Mesendoderm (in vitro differentiated cells): ENCODE data around the gene WLS.

ENCODE experiments used
- DNase-seq: peaks from one replicate; pipeline ENCODE4 v3.0.0; 2013
- H2AK5ac ChIP-seq: 2 replicates; pipeline ENCODE4 v1.6.1; 2013; ENCODE audit warnings: low read length, inconsistent platforms
- H2BK120ac ChIP-seq: 2 replicates; pipeline ENCODE4 v1.6.1; 2013; ENCODE audit warnings: low read depth, mild to moderate bottlenecking, low read length, moderate library complexity, mixed read lengths
- H2BK15ac ChIP-seq: replicated peaks from 2 replicates; pipeline ENCODE4 v1.6.1; 2013; ENCODE audit warnings: low read depth, mild to moderate bottlenecking, moderate library complexity
- H2BK5ac ChIP-seq: 2 replicates; pipeline ENCODE4 v1.6.1; 2013; ENCODE audit warnings: low read length, inconsistent platforms
- H3K18ac ChIP-seq: 2 replicates; pipeline ENCODE4 v1.6.1; 2013; ENCODE audit warnings: mild to moderate bottlenecking, low read length, mixed read lengths
- H3K23ac ChIP-seq: one replicate; pipeline ENCODE4 v1.6.1; 2013; ENCODE audit warnings: low read length
- H3K27ac ChIP-seq: 2 replicates; pipeline ENCODE4 v1.5.1; 2013; ENCODE audit warnings: low read depth, mild to moderate bottlenecking, inconsistent platforms, low read length, moderate library complexity
- H3K27me3 ChIP-seq: 2 replicates; pipeline ENCODE4 v1.6.1; 2013; ENCODE audit warnings: low read length, control low read depth, mild to moderate bottlenecking, inconsistent platforms; ENCODE audit not compliant: insufficient read depth, poor library complexity
- H3K36me3 ChIP-seq: 2 replicates; pipeline ENCODE4 v1.6.1; 2013; ENCODE audit warnings: low read length, inconsistent platforms; ENCODE audit not compliant: control insufficient read depth, insufficient read depth
- H3K4ac ChIP-seq: one replicate; pipeline ENCODE4 v1.6.1; 2013; ENCODE audit warnings: low read depth, mild to moderate bottlenecking, low read length, moderate library complexity
- H3K4me1 ChIP-seq: 2 replicates; pipeline ENCODE4 v1.6.1; 2013; ENCODE audit warnings: low read depth, low read length, inconsistent platforms; ENCODE audit not compliant: control insufficient read depth
- H3K4me2 ChIP-seq: 2 replicates; pipeline ENCODE4 v1.6.1; 2013; ENCODE audit warnings: low read length
- H3K4me3 ChIP-seq: 2 replicates; pipeline ENCODE4 v1.5.1; 2013; ENCODE audit warnings: mild to moderate bottlenecking, low read length
- H3K56ac ChIP-seq: one replicate; pipeline ENCODE4 v1.6.1; 2013; ENCODE audit warnings: low read length
- H3K79me1 ChIP-seq: 2 replicates; pipeline ENCODE4 v1.6.1; 2013; ENCODE audit warnings: low read length, inconsistent platforms
- H3K79me2 ChIP-seq: 2 replicates; pipeline ENCODE4 v1.6.1; 2013; ENCODE audit warnings: mild to moderate bottlenecking, low read length; ENCODE audit not compliant: control insufficient read depth, insufficient read depth
- H3K9ac ChIP-seq: 2 replicates; pipeline ENCODE4 v1.6.1; 2013; ENCODE audit warnings: low read length, inconsistent platforms
- H4K5ac ChIP-seq: one replicate; pipeline ENCODE4 v1.6.1; 2013; ENCODE audit warnings: low read length
- H4K8ac ChIP-seq: one replicate; pipeline ENCODE4 v1.6.1; 2013; ENCODE audit warnings: low read depth, mild to moderate bottlenecking, control low read depth, low read length, moderate library complexity
- WGBS: extraction: QIAGEN DNeasy Blood & Tissue Kit; methylation state at CpG from one replicate; pipeline ENCODE4 v1.1.7; 2013; ENCODE audit warnings: low lambda C conversion rate, missing lambda C conversion rate; ENCODE audit not compliant: insufficient coverage; ENCODE audit errors: extremely low coverage; 5-methylcytosine and 5-hydroxymethylcytosine counted together

Gene WLS

DNA sequence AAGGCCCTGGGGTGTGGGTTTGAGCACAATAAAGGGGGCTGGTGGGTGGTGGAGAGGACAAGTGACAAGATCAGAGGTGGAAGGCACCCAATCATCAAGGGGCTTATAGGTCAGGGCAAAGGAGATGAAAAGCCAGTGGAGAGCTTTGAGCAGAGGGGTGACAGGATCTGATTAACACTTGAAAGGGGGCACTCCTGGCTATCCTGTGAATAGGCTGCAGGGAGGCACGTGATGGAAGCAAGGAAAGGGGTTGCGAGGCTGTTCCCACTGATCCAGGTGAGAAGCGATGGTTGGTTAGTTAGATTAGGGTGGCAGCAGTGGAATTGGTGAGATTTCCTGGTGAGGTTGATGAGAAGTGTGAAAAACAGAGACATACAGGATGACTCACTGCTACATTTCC lies 80.6 kb downstream of the WLS start:
- H3K4me3 ChIP-seq, result no peak overlapping the region
- H3K18ac ChIP-seq, result no peak overlapping the region
- no peak overlapping the region for H3K4ac ChIP-seq
- no peaks in the 10 kb centered on the region for H3K79me1 ChIP-seq
- no peak overlapping the region for H3K56ac ChIP-seq
- H2BK120ac ChIP-seq, result no peak overlapping the region
- no CpG with 5 or more reads among the region's 3 CpGs for WGBS
- H3K4me2 ChIP-seq, result no peak overlapping the region
- peaks cover 8% of the 10 kb centered on the region for H3K36me3 ChIP-seq
- H3K27me3 ChIP-seq, result no peaks in the 10 kb centered on the region
- H3K9ac ChIP-seq, result no peak overlapping the region
- H3K27ac ChIP-seq, result no peak overlapping the region
- no peak overlapping the region for H2AK5ac ChIP-seq
- H3K23ac ChIP-seq, result no peak overlapping the region
- no peak overlapping the region for H2BK5ac ChIP-seq
- H4K5ac ChIP-seq, result no peak overlapping the region
- no peak for DNase-seq
- H3K4me1 ChIP-seq, result no peaks in the 10 kb centered on the region
- H3K79me2 ChIP-seq, result no peaks in the 10 kb centered on the region
- no peak overlapping the region for H4K8ac ChIP-seq
- H2BK15ac ChIP-seq, result no peak overlapping the region

DNA sequence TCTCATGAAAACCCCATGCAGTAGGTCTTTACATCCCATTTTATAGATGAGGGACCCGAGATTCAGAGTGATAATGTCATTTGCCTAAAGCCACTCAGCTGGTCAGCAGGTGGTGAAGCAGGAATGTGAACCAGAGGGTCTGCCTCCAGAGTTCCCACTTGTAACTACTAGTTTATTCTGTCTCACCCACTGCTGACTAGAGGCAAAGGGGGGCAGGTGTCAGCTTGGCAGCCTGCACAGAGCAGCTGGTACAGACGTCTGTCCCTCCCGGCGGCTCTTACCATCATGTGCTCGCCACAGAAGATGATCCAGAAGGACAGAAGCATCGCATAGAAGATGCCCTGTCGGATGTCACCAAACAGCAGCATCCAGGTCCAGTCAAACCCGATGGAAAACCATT lies 82.4 kb downstream of the WLS start:
- H2BK15ac ChIP-seq, result no peak overlapping the region
- peak; percentile 30 for DNase-seq
- no peak overlapping the region for H2BK120ac ChIP-seq
- no peak overlapping the region for H3K4ac ChIP-seq
- peaks cover 7% of the 10 kb centered on the region for H3K36me3 ChIP-seq
- H3K18ac ChIP-seq, result no peak overlapping the region
- no peak overlapping the region for H4K5ac ChIP-seq
- H3K27ac ChIP-seq, result no peak overlapping the region
- no peak overlapping the region for H3K4me3 ChIP-seq
- no peak overlapping the region for H3K23ac ChIP-seq
- H3K56ac ChIP-seq, result no peak overlapping the region
- H2BK5ac ChIP-seq, result no peak overlapping the region
- H4K8ac ChIP-seq, result no peak overlapping the region
- no peaks in the 10 kb centered on the region for H3K79me1 ChIP-seq
- H3K4me1 ChIP-seq, result no peaks in the 10 kb centered on the region
- no peaks in the 10 kb centered on the region for H3K27me3 ChIP-seq
- no peaks in the 10 kb centered on the region for H3K79me2 ChIP-seq
- H3K4me2 ChIP-seq, result no peak overlapping the region
- no CpG with 5 or more reads among the region's 8 CpGs for WGBS
- no peak overlapping the region for H2AK5ac ChIP-seq
- H3K9ac ChIP-seq, result no peak overlapping the region

DNA sequence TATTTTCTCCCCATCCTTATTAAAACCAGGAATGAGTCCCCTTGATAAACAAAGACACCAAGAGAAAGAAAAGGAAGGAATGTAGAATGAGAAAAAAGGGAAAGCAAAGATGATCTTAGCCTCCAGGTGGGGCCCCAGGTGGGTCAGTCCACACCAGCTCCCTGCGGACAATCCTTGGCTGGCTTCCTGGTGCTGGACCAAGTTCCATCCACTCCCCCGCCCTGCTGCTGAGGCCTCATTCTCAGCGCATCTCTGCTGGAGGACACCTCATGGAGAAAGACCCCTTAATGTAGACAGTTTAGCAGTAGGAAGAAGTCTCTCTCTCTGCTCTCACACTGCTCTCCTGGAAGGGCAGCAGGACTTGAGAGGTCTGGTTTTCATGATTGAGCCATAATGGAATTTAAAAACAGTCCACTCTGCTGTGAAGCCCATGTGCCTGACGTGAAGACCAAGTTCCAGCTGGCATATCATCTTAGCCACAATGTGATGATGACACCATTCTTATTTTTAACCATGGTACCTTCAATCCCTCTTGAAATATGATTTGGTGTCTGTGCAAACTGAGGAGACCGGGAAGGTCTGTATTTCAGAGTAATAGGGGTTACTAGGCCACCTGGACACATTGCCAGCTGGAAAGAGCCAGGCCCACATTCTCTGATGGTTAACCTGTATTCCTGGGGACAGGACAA lies 83.1 kb downstream of the WLS start:
- Histone ChIP-seq H3K23ac (no peak overlapping the region), H3K36me3 (peaks cover 8% of the 10 kb centered on the region), H3K27ac (no peak overlapping the region), H3K18ac (no peak overlapping the region), H3K4me3 (no peak overlapping the region), H2BK15ac (no peak overlapping the region), H3K4ac (no peak overlapping the region), H3K79me2 (no peaks in the 10 kb centered on the region), H3K56ac (no peak overlapping the region), H4K8ac (no peak overlapping the region), H2BK5ac (no peak overlapping the region), H2AK5ac (no peak overlapping the region), H3K9ac (no peak overlapping the region), H3K4me2 (no peak overlapping the region), H3K79me1 (no peaks in the 10 kb centered on the region), H3K4me1 (no peaks in the 10 kb centered on the region), H3K27me3 (no peaks in the 10 kb centered on the region), H2BK120ac (no peak overlapping the region), H4K5ac (no peak overlapping the region)
- no peak for DNase-seq
- WGBS, result no CpG with 5 or more reads among the region's 5 CpGs

DNA sequence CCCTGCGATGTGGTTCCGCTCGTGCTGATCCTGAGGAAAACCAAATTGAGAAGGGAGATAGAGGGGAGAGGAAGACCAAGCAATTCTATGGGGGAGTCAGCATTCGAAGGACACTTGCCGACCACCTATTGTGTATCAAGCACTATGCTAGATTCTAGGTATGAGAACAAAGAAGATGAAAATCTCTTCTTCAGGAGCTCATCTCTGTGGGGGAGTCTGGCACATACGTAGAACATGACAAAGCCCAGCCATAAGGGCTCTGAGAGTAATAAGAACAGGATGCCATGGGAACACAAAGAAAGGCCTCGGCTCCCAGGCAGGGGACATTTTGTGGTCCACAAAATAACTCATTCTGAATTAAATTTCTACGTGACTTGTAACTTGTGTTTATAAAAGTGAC lies 83.7 kb downstream of the WLS start:
- H3K9ac ChIP-seq, result no peak overlapping the region
- no peak overlapping the region for H4K5ac ChIP-seq
- H3K4me1 ChIP-seq, result no peaks in the 10 kb centered on the region
- H3K79me2 ChIP-seq, result no peaks in the 10 kb centered on the region
- H2BK120ac ChIP-seq, result no peak overlapping the region
- H3K56ac ChIP-seq, result no peak overlapping the region
- no peak overlapping the region for H3K4me3 ChIP-seq
- WGBS, result no CpG with 5 or more reads among the region's 8 CpGs
- H3K4me2 ChIP-seq, result no peak overlapping the region
- H2BK5ac ChIP-seq, result no peak overlapping the region
- H3K18ac ChIP-seq, result no peak overlapping the region
- H2AK5ac ChIP-seq, result no peak overlapping the region
- H3K4ac ChIP-seq, result no peak overlapping the region
- no peak overlapping the region for H3K27ac ChIP-seq
- H4K8ac ChIP-seq, result no peak overlapping the region
- peaks cover 8% of the 10 kb centered on the region for H3K36me3 ChIP-seq
- no peaks in the 10 kb centered on the region for H3K27me3 ChIP-seq
- peak; percentile 56 for DNase-seq
- no peaks in the 10 kb centered on the region for H3K79me1 ChIP-seq
- H3K23ac ChIP-seq, result no peak overlapping the region
- no peak overlapping the region for H2BK15ac ChIP-seq

DNA sequence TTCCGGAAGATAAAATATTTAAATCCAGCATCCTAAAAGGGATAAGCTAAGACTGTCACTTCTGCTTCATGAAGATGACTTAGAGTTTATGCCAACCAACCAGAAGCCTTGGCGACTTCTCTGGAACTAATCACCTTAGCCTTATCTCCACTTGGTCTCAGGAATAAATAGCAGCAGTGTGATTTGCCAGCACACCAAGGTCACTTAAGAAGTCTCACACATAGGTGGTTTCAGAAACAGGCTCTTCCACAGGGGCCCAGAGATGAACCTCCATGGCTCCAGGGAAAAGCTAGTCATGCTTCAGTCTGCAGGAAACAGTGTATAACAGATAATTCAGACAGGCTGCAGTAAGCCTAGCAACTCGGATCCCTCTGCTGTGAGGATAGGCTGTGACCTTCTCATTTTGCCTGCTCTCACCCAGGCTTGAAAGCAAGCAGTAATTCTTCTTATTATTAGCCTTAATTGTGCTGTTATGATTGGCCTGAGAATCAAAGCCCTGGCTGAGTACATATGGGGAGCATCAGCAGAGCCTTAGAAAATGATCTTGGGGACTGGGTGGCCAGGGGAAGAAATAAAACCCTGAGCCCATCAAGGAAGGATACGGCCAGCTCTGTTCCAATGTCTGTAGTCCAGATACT lies 84.7 kb downstream of the WLS start:
- Histone ChIP-seq H3K27me3 (no peaks in the 10 kb centered on the region), H2BK15ac (no peak overlapping the region), H4K5ac (no peak overlapping the region), H3K4me2 (no peak overlapping the region), H3K4ac (no peak overlapping the region), H3K36me3 (peaks cover 5% of the 10 kb centered on the region), H3K79me1 (no peaks in the 10 kb centered on the region), H3K27ac (peak overlapping the region; percentile 48), H2BK120ac (no peak overlapping the region), H3K79me2 (no peaks in the 10 kb centered on the region), H3K23ac (no peak overlapping the region), H2AK5ac (no peak overlapping the region), H3K9ac (no peak overlapping the region), H2BK5ac (no peak overlapping the region), H3K56ac (no peak overlapping the region), H4K8ac (no peak overlapping the region), H3K4me1 (no peaks in the 10 kb centered on the region), H3K18ac (no peak overlapping the region), H3K4me3 (no peak overlapping the region)
- WGBS, result no CpG with 5 or more reads among the region's 4 CpGs
- DNase-seq, result peak; percentile 81
